HEK293 (cell line): ENCODE data around the gene VSTM4.

ENCODE experiments used
- CTCF ChIA-PET: fragments of 350-600 bp; formaldehyde crosslinking; extraction: SDS; loops from one replicate; lab custom pipeline; 2021; ENCODE audit warnings: antibody characterized with exemption; lab: Yijun Ruan, JAX
- POLR2A ChIA-PET: fragments of 300-600 bp; formaldehyde crosslinking; extraction: SDS; loops from one replicate; lab custom pipeline; 2020; ENCODE audit warnings: antibody characterized with exemption, inconsistent platforms; lab: Yijun Ruan, JAX
- H3K27ac ChIP-seq: fragments of 200-500 bp; sonication (Bioruptor generic); 2 replicates; pipeline ENCODE4 v1.5.1; 2014; ENCODE audit warnings: low read depth, low read length, control low read depth, inconsistent platforms; ENCODE audit errors: extremely low read depth
- H3K36me3 ChIP-seq, 2 experiments: fragments of 200-500 bp in 1 of 2; sonication (Bioruptor generic) in 1 of 2; 1 replicate in 1 of 2; 2 replicates in 1 of 2; pipeline ENCODE4 v1.5.1; 2014 to 2017; ENCODE audit warnings: inconsistent platforms in 2 of 2, low read length in 2 of 2; ENCODE audit not compliant: control insufficient read depth in 2 of 2, insufficient read depth in 1 of 2
- H3K4me1 ChIP-seq: fragments of 200-500 bp; sonication (Bioruptor generic); 2 replicates; pipeline ENCODE4 v1.5.1; 2014; ENCODE audit warnings: mild to moderate bottlenecking, low read length, inconsistent platforms; ENCODE audit not compliant: control insufficient read depth, insufficient read depth
- H3K4me3 ChIP-seq: 2 replicates; pipeline ENCODE4 v1.5.1; 2011; ENCODE audit warnings: low read depth, mild to moderate bottlenecking, control low read depth, low read length, moderate library complexity
- H3K9me3 ChIP-seq: fragments of 200-500 bp; sonication (Bioruptor generic); 2 replicates; pipeline ENCODE4 v1.5.1; 2014; ENCODE audit warnings: low read depth, low read length, inconsistent platforms; ENCODE audit not compliant: control insufficient read depth, insufficient read depth
- HOXC10 ChIP-seq: sonication (generic); formaldehyde crosslinking; IDR thresholded peaks from 2 replicates; pipeline ENCODE4 v1.8.1; 2023; ENCODE audit warnings: mild to moderate bottlenecking, missing genetic modification reagents
- MEIS1 ChIP-seq: sonication (generic); formaldehyde crosslinking; IDR thresholded peaks from 2 replicates; pipeline ENCODE4 v1.8.1; 2022; ENCODE audit warnings: missing genetic modification reagents, mild to moderate bottlenecking, borderline replicate concordance
- SCRT1 ChIP-seq: fragments of 450-650 bp; formaldehyde crosslinking; IDR thresholded peaks from 2 replicates; pipeline ENCODE4 v1.5.1; 2016; ENCODE audit warnings: missing biosample characterization, missing genetic modification characterization, borderline replicate concordance
- SCRT2 ChIP-seq: fragments of 450-650 bp; formaldehyde crosslinking; IDR thresholded peaks from 2 replicates; pipeline ENCODE4 v1.5.1; 2016; ENCODE audit warnings: missing biosample characterization, missing genetic modification characterization
- YY1 ChIP-seq: fragments of 450-650 bp; formaldehyde crosslinking; IDR thresholded peaks from 2 replicates; pipeline ENCODE4 v1.5.1; 2018; ENCODE audit warnings: missing biosample characterization, missing genetic modification characterization
- ZBTB7A ChIP-seq: fragments of 450-650 bp; formaldehyde crosslinking; IDR thresholded peaks from 2 replicates; pipeline ENCODE4 v1.5.1; 2016; ENCODE audit warnings: low read depth, missing biosample characterization, missing genetic modification characterization
- ZNF239 ChIP-seq: fragments of 450-650 bp; formaldehyde crosslinking; IDR thresholded peaks from 2 replicates; pipeline ENCODE4 v1.5.1; 2016; ENCODE audit warnings: missing biosample characterization, missing genetic modification characterization
- ZNF501 ChIP-seq: fragments of 450-650 bp; formaldehyde crosslinking; IDR thresholded peaks from 2 replicates; pipeline ENCODE4 v1.5.1; 2016; ENCODE audit warnings: missing biosample characterization, missing genetic modification characterization
- ZNF600 ChIP-seq: fragments of 450-650 bp; formaldehyde crosslinking; IDR thresholded peaks from 2 replicates; pipeline ENCODE4 v1.5.1; 2016; ENCODE audit warnings: missing biosample characterization, missing genetic modification characterization
- ZNF610 ChIP-seq: fragments of 450-650 bp; formaldehyde crosslinking; IDR thresholded peaks from 2 replicates; pipeline ENCODE4 v1.5.1; 2016; ENCODE audit warnings: missing biosample characterization, missing genetic modification characterization, borderline replicate concordance
- ZNF658 ChIP-seq: fragments of 450-650 bp; formaldehyde crosslinking; IDR thresholded peaks from 2 replicates; pipeline ENCODE4; 2016; ENCODE audit warnings: missing biosample characterization, missing genetic modification characterization
- ZSCAN16 ChIP-seq: fragments of 450-650 bp; formaldehyde crosslinking; IDR thresholded peaks from 2 replicates; pipeline ENCODE4 v1.5.1; 2016; ENCODE audit warnings: missing biosample characterization, missing genetic modification characterization
- TF ChIP-seq, protein P1 (sequence below): fragments of 450-650 bp; formaldehyde crosslinking; IDR thresholded peaks from 2 replicates; pipeline ENCODE4 v1.5.1; 2016; ENCODE audit warnings: missing biosample characterization, missing genetic modification characterization
- TF ChIP-seq, protein P2 (sequence below): fragments of 450-650 bp; formaldehyde crosslinking; IDR thresholded peaks from 2 replicates; pipeline ENCODE4 v1.5.1; 2016; ENCODE audit warnings: missing biosample characterization, missing genetic modification characterization
- TF ChIP-seq, protein P3 (sequence below): fragments of 450-650 bp; formaldehyde crosslinking; IDR thresholded peaks from 2 replicates; pipeline ENCODE4 v1.5.1; 2017; ENCODE audit warnings: missing biosample characterization, missing genetic modification characterization
- TF ChIP-seq, protein P4 (sequence below): fragments of 450-650 bp; formaldehyde crosslinking; IDR thresholded peaks from 2 replicates; pipeline ENCODE4 v1.5.1; 2016; ENCODE audit warnings: missing biosample characterization, missing genetic modification characterization, borderline replicate concordance

The VSTM4 gene

DNA sequence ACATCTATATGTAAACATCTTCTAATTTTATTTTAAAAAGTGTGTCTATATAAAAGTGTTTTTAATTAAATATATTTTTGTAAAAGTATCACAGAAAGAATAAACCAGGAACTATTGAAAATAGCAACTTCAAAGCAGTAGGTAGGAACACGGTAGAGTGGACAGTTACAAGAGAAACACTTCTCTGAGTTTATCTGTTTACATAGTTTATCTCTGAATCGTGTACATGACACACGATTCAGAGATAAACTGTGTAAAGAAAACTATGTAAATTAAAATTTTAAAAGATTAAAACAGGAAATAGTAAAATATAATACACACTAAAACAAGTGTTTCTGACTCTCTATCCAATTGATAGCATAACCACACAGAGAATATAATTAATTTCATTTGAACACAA is 43.6 kb upstream of the VSTM4 start (continued):
- no peak for TF ChIP-seq HOXC10 (CRISPR knock-in tag)

DNA sequence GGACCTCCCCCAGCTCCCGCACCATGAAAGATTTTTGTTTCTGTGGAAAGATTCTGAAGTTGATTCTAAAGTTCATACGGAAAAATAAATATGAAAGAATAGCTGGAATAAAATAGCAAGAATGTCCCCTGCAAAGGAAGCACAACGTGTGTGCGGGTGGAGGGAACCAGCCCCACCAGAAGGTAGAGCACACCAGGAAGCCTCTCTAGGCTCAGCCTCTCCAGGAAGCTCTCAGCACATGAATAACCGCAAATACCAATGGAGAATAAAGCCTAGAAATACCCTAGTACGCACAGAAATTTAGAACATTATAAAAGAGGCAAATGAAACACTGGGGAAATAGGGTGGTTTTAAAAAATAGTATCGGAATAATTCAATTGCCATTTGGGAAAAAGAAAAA is 43.1 kb upstream of the VSTM4 start:
- TF ChIP-seq ZNF239 (tag by site-specific recombination), result no peak
- TF ChIP-seq YY1 (tag by site-specific recombination), result no peak
- TF ChIP-seq, protein P1, sequence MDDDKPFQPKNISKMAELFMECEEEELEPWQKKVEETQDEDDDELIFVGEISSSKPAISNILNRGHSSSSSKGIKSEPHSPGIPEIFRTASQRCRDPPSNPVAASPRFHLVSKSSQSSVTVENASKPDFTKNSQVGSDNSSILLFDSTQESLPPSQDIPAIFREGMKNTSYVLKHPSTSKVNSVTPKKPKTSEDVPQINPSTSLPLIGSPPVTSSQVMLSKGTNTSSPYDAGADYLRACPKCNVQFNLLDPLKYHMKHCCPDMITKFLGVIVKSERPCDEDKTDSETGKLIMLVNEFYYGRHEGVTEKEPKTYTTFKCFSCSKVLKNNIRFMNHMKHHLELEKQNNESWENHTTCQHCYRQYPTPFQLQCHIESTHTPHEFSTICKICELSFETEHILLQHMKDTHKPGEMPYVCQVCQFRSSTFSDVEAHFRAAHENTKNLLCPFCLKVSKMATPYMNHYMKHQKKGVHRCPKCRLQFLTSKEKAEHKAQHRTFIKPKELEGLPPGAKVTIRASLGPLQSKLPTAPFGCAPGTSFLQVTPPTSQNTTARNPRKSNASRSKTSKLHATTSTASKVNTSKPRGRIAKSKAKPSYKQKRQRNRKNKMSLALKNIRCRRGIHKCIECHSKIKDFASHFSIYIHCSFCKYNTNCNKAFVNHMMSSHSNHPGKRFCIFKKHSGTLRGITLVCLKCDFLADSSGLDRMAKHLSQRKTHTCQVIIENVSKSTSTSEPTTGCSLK (tag by site-specific recombination), result no peak
- no peak for TF ChIP-seq ZNF501 (tag by site-specific recombination)
- TF ChIP-seq, protein P2, sequence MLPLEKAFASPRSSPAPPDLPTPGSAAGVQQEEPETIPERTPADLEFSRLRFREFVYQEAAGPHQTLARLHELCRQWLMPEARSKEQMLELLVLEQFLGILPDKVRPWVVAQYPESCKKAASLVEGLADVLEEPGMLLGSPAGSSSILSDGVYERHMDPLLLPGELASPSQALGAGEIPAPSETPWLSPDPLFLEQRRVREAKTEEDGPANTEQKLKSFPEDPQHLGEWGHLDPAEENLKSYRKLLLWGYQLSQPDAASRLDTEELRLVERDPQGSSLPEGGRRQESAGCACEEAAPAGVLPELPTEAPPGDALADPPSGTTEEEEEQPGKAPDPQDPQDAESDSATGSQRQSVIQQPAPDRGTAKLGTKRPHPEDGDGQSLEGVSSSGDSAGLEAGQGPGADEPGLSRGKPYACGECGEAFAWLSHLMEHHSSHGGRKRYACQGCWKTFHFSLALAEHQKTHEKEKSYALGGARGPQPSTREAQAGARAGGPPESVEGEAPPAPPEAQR, result no peak
- no peak for TF ChIP-seq ZBTB7A (tag by site-specific recombination)
- no peak for TF ChIP-seq ZNF600
- TF ChIP-seq, protein P3, sequence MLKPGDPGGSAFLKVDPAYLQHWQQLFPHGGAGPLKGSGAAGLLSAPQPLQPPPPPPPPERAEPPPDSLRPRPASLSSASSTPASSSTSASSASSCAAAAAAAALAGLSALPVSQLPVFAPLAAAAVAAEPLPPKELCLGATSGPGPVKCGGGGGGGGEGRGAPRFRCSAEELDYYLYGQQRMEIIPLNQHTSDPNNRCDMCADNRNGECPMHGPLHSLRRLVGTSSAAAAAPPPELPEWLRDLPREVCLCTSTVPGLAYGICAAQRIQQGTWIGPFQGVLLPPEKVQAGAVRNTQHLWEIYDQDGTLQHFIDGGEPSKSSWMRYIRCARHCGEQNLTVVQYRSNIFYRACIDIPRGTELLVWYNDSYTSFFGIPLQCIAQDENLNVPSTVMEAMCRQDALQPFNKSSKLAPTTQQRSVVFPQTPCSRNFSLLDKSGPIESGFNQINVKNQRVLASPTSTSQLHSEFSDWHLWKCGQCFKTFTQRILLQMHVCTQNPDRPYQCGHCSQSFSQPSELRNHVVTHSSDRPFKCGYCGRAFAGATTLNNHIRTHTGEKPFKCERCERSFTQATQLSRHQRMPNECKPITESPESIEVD (tag by site-specific recombination), result no peak
- TF ChIP-seq ZSCAN16 (tag by site-specific recombination), result no peak
- TF ChIP-seq, protein P4, sequence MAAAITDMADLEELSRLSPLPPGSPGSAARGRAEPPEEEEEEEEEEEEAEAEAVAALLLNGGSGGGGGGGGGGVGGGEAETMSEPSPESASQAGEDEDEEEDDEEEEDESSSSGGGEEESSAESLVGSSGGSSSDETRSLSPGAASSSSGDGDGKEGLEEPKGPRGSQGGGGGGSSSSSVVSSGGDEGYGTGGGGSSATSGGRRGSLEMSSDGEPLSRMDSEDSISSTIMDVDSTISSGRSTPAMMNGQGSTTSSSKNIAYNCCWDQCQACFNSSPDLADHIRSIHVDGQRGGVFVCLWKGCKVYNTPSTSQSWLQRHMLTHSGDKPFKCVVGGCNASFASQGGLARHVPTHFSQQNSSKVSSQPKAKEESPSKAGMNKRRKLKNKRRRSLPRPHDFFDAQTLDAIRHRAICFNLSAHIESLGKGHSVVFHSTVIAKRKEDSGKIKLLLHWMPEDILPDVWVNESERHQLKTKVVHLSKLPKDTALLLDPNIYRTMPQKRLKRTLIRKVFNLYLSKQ (tag by site-specific recombination), result no peak
- TF ChIP-seq ZNF610 (tag by site-specific recombination), result no peak
- no peak for TF ChIP-seq SCRT2 (tag by site-specific recombination)
- TF ChIP-seq SCRT1 (tag by site-specific recombination), result no peak
- no peak for TF ChIP-seq MEIS1 (CRISPR knock-in tag)
- CTCF ChIA-PET, result interaction anchor here (0.7 kb wide), 2 partner anchors 148 to 556 kb away, joined by 3 to 5 read pairs; no protein-coding TSS in a partner anchor
- no peak overlapping the region for H3K27ac ChIP-seq
- POLR2A ChIA-PET, result no interaction called here
- no peaks in the 10 kb centered on the region for H3K4me1 ChIP-seq
- H3K9me3 ChIP-seq, result no peaks in the 10 kb centered on the region
- no peaks in the 10 kb centered on the region for H3K36me3 ChIP-seq
- H3K4me3 ChIP-seq, result no peak overlapping the region

DNA sequence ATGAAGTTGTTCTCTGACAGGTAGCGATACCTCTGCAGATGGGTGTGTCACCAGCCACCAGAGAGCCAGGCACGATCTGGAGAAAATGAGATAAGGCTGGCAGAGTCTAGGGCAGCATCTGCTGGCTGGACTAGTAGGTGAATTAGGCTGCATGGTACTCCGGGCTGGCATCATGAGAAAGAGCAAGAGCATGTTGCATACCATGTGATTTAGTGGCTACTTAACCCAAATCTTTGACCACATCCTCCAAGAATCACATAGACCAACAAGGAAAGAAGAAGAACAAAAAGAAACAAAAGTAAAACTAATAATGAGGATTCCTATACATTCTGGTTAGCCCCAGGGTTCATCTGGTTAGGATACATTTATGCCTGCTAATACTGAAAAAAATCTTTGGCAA is 41.9 kb upstream of the VSTM4 start:
- CTCF ChIA-PET, result no interaction called here
- H3K9me3 ChIP-seq, result no peaks in the 10 kb centered on the region
- TF ChIP-seq ZNF658 (tag by site-specific recombination), result no peak
- TF ChIP-seq, all 188 proteins: peak for 0
- Histone ChIP-seq H3K36me3 (no peaks in the 10 kb centered on the region), H3K27ac (no peak overlapping the region), H3K4me1 (no peaks in the 10 kb centered on the region), H3K4me3 (no peak overlapping the region)
- POLR2A ChIA-PET, result no interaction called here
